Lung (tissue), 12 donors: ENCODE data around the gene ADTRP. TPM values are rescaled to one million over a fixed set of nuclear protein-coding genes. Genes with fewer than 3 reads are reported as not detected.

Experiments used
- ATAC-seq: fragments of 200-7000 bp; cut with Tn5 transposase; one replicate; pipeline ENCODE4 v1.9.1; 2020; ENCODE audit warnings: moderate number of reproducible peaks; ENCODE audit not compliant: insufficient read depth, low FRiP score
- DNase-seq, 3 donors: peaks; one replicate each; pipeline ENCODE4 v3.0.0-alpha.2; 2013 to 2017
- H3K27ac ChIP-seq, 2 donors: one replicate each; pipeline ENCODE4 v1.5.1; 2013; ENCODE audit warnings: mild to moderate bottlenecking in 2 of 2, moderate library complexity in 2 of 2, control low read depth in 1 of 2, inconsistent platforms in 1 of 2, low read depth in 1 of 2, low read length in 1 of 2
- H3K27me3 ChIP-seq, 3 donors: one replicate each; pipeline ENCODE4 v1.5.1; 2013; ENCODE audit warnings: low read length in 2 of 3; ENCODE audit not compliant: control insufficient read depth in 3 of 3, insufficient read depth in 3 of 3
- H3K36me3 ChIP-seq, 4 donors: one replicate each; pipeline ENCODE4 v1.5.1; 2013; ENCODE audit warnings: low read length in 4 of 4, mild to moderate bottlenecking in 1 of 4, moderate library complexity in 1 of 4; ENCODE audit not compliant: control insufficient read depth in 4 of 4, insufficient read depth in 4 of 4
- H3K4me1 ChIP-seq, 5 donors: one replicate each; pipeline ENCODE4 v1.5.1; 2013; ENCODE audit warnings: low read length in 5 of 5, mild to moderate bottlenecking in 2 of 5, moderate library complexity in 1 of 5; ENCODE audit not compliant: control insufficient read depth in 5 of 5, insufficient read depth in 5 of 5
- H3K4me3 ChIP-seq: one replicate; pipeline ENCODE4 v1.5.1; 2013; ENCODE audit warnings: mild to moderate bottlenecking, control low read depth, moderate library complexity
- H3K9ac ChIP-seq, 2 donors: one replicate each; pipeline ENCODE4 v1.5.1; 2013; ENCODE audit warnings: low read length in 2 of 2, control low read depth in 1 of 2; ENCODE audit not compliant: insufficient read depth in 1 of 2
- H3K9me3 ChIP-seq, 4 donors: one replicate each; pipeline ENCODE4 v1.5.1; 2013; ENCODE audit warnings: low read length in 3 of 4, mild to moderate bottlenecking in 1 of 4, moderate library complexity in 1 of 4; ENCODE audit not compliant: control insufficient read depth in 4 of 4, insufficient read depth in 3 of 4
- CTCF ChIP-seq: IDR thresholded peaks from 2 replicates; pipeline ENCODE4 v1.5.1; 2012; ENCODE audit warnings: mild to moderate bottlenecking; ENCODE audit errors: control extremely low read depth, extremely low read depth
- WGBS, 2 donors: extraction: QIAGEN DNeasy Blood & Tissue Kit; methylation state at CpG; one replicate each; pipeline ENCODE4 v1.1.7; 2013; 5-methylcytosine and 5-hydroxymethylcytosine counted together
- polyA plus RNA-seq, 2 donors: library from polyadenylated mRNA; stranded (reverse); fragments of 200-250 nt; gene quantifications; one replicate each; pipeline ENCODE4 v1.2.1, GENCODE V29; 2013
- total RNA-seq, 2 donors: library from RNA; depleted of rRNA in 1 of 2; stranded (reverse); fragments of >200 nt in 1 of 2; gene quantifications; one replicate each; pipeline ENCODE4 v1.2.1, GENCODE V29; 2014 to 2021
- donor health status: control.
- donor health status: control.
- donor health status: Bipolar disorder and iron deficiency.
- donor health status: healthy.
- donor health status: DM: yes; HTN: yes; CAD: no.

The ADTRP gene
- total and polyA plus RNA-seq, 4 donors: 3.9 to 8.0 (median 5.7) TPM

- 99 to 100% methylated on average over 2 of the region's 2 CpGs for WGBS, 2 donors
These were observed 78.4 kb downstream of the ADTRP start for GRCh38 chr6:11700118-11700718.

GRCh38 chr6:11699576-11699975, 79.0 kb downstream of the ADTRP start:
- no peak overlapping the region for H3K9ac ChIP-seq
- H3K27ac ChIP-seq: no peak overlapping the region
- WGBS, 2 donors: 46 to 48% methylated on average over 1 of the region's 1 CpG
- no peak for TF ChIP-seq CTCF
- no peaks in the 10 kb centered on the region for H3K36me3 ChIP-seq
- DNase-seq (no peak), ATAC-seq (no peak)
- H3K4me1 ChIP-seq: no peaks in the 10 kb centered on the region
- no peaks in the 10 kb centered on the region for H3K27me3 ChIP-seq
- no peak overlapping the region for H3K4me3 ChIP-seq
- H3K9me3 ChIP-seq: no peaks in the 10 kb centered on the region

More at GRCh38 chr6:11700118-11700718, 78.4 kb downstream of the ADTRP start:
- H3K27me3 ChIP-seq: no peaks in the 10 kb centered on the region
- no peak overlapping the region for H3K9ac ChIP-seq
- TF ChIP-seq CTCF: no peak
- H3K36me3 ChIP-seq: no peaks in the 10 kb centered on the region
- no peak overlapping the region for H3K4me3 ChIP-seq
- no peak for ATAC-seq
- H3K4me1 ChIP-seq: no peaks in the 10 kb centered on the region
- no peak overlapping the region for H3K27ac ChIP-seq
- no peaks in the 10 kb centered on the region for H3K9me3 ChIP-seq
- DNase-seq: peak in 2 of 3 donors; percentile 81 to 87

- no peak for TF ChIP-seq CTCF
- no peak overlapping the region for H3K9ac ChIP-seq
- no peaks in the 10 kb centered on the region for H3K27me3 ChIP-seq
- H3K9me3 ChIP-seq: peaks cover 0 to 5% (median under 1%) of the 10 kb centered on the region in 4 donors
- H3K36me3 ChIP-seq: no peaks in the 10 kb centered on the region
- no peak for DNase-seq
- peaks cover 0 to 11% (median 0%) of the 10 kb centered on the region in 5 donors for H3K4me1 ChIP-seq
- 76 to 84% methylated on average over 4 of the region's 4 CpGs for WGBS, 2 donors
- no peak overlapping the region for H3K27ac ChIP-seq
- no peak overlapping the region for H3K4me3 ChIP-seq
- no peak for ATAC-seq
These were observed 85.9 kb downstream of the ADTRP start for GRCh38 chr6:11692451-11693376.
